ENCODE results near the gene RNF187. TPM values are rescaled to one million over a fixed set of nuclear protein-coding genes. Genes with fewer than 3 reads are reported as not detected.
A peak's percentile ranks its signal among the peaks of the same experiment; 100 is the strongest.

The RNF187 gene
- total RNA-seq, 1 donor from 2014 or later: 129 TPM

DNA sequence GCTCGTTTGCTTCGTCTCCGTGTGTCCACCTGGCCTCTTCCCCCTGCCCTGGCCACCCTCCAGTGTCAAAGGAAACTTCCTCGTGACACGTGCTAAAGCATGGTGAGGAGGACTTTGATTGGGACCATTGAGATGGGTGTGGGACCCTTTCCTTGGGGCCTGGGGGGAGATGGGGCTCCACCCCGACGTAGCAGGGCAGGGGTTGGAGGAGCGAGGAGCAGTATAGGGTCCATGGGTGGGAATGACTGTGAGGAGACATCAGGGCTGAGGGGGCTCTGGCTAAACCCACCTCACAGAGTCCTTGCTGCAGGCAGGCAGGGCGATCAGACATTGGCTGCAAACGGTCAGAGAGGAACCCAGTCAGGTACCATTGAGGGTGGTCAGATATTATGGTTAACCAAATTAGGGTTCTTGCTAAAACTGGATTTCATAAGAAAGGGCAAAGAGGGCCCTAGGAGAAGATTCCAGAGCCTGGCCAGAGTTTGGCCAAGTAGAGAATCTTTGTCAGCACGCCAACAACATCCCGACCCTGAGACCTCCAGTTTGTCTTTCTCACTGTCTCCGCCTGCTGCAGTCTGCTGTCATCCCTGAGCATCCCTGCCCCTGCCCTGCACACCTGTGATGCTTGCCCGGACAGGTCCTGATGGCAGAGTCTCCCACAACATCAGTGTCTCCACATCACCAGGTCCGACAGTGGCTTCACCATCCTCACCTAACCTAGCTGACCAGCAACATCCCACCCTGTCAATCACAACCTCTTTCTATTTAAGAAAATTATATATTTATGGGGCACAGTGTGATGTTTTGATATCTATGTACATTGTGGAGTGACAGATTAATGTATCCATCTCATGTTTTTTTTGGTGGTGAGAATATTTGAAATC lies 8.0 kb downstream of the RNF187 start:
- no peak overlapping the region for H2AFZ ChIP-seq (ENCODE audit: low read depth, low read length)
- H3K9ac ChIP-seq (ENCODE audit: low read length): no peak overlapping the region
- DNase-seq (ENCODE audit: low read depth) (no peak), FAIRE-seq (no peak)
- H3K4me3 ChIP-seq (ENCODE audit: insufficient read depth, low read depth, low read length): no peak overlapping the region
- Mint-ChIP-seq H3K36me3 (ENCODE audit: low read depth, unreplicated experiment) (peaks cover 47% of the 10 kb centered on the region), H3K4me1 (ENCODE audit: low read depth, unreplicated experiment) (peaks cover 6% of the 10 kb centered on the region), H3K27ac (ENCODE audit: unreplicated experiment) (peak overlapping the region; percentile 59), H3K9me3 (ENCODE audit: unreplicated experiment) (no peaks in the 10 kb centered on the region), H3K27me3 (ENCODE audit: low read depth, unreplicated experiment) (peaks cover 11% of the 10 kb centered on the region), H3K4me3 (ENCODE audit: unreplicated experiment) (no peak overlapping the region)
- no peaks in the 10 kb centered on the region for H3K4me1 ChIP-seq (ENCODE audit: insufficient read depth, low read length)
- no peak overlapping the region for H3K4me2 ChIP-seq (ENCODE audit: low read length)
- H4K20me1 ChIP-seq (ENCODE audit: insufficient read depth, low read length): peaks cover 24% of the 10 kb centered on the region
- peaks cover 13% of the 10 kb centered on the region for H3K36me3 ChIP-seq (ENCODE audit: insufficient read depth, low read length)
- TF ChIP-seq, protein P1, sequence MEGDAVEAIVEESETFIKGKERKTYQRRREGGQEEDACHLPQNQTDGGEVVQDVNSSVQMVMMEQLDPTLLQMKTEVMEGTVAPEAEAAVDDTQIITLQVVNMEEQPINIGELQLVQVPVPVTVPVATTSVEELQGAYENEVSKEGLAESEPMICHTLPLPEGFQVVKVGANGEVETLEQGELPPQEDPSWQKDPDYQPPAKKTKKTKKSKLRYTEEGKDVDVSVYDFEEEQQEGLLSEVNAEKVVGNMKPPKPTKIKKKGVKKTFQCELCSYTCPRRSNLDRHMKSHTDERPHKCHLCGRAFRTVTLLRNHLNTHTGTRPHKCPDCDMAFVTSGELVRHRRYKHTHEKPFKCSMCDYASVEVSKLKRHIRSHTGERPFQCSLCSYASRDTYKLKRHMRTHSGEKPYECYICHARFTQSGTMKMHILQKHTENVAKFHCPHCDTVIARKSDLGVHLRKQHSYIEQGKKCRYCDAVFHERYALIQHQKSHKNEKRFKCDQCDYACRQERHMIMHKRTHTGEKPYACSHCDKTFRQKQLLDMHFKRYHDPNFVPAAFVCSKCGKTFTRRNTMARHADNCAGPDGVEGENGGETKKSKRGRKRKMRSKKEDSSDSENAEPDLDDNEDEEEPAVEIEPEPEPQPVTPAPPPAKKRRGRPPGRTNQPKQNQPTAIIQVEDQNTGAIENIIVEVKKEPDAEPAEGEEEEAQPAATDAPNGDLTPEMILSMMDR (IDR thresholded peaks at IDR 0.05; ENCODE audit: insufficient read depth, low read depth, low read length): no peak
- TF ChIP-seq EZH2 (IDR thresholded peaks at IDR 0.05; ENCODE audit: insufficient read depth, low read length): no peak
- H3K79me2 ChIP-seq (ENCODE audit: insufficient read depth, low read length): peaks cover 8% of the 10 kb centered on the region
- no peaks in the 10 kb centered on the region for H3K27me3 ChIP-seq (ENCODE audit: insufficient read depth, low read length)
- H3K9me3 ChIP-seq (ENCODE audit: insufficient read depth, low read depth, low read length): no peaks in the 10 kb centered on the region
- no peak overlapping the region for H3K27ac ChIP-seq (ENCODE audit: low read depth, low read length)

DNA sequence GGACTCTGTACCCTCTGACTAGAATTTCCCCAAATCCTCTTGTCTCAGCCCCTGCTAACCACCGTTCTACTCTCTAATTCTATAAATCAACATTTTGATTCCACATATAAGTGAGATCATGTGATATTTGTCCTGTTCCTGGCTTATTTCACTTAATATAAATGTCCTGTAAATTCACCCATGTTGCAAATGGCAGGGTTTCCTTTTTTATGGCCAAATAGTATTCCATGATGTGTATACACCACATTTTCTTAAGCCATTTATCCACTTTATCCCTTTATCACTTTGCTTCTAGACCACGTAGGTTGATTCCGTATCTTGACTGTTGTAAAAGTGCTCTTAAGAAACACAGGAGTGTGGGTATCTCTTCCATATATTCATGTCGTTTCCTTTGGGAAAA lies 8.9 kb downstream of the RNF187 start:
- FAIRE-seq (no peak), DNase-seq (ENCODE audit: low read depth) (no peak)
- H3K27me3 ChIP-seq (ENCODE audit: insufficient read depth, low read length): no peaks in the 10 kb centered on the region
- no peak overlapping the region for H3K4me3 ChIP-seq (ENCODE audit: insufficient read depth, low read depth, low read length)
- Mint-ChIP-seq H3K36me3 (ENCODE audit: low read depth, unreplicated experiment) (peaks cover 40% of the 10 kb centered on the region), H3K27me3 (ENCODE audit: low read depth, unreplicated experiment) (peaks cover 17% of the 10 kb centered on the region), H3K27ac (ENCODE audit: unreplicated experiment) (no peak overlapping the region), H3K4me3 (ENCODE audit: unreplicated experiment) (no peak overlapping the region), H3K9me3 (ENCODE audit: unreplicated experiment) (no peaks in the 10 kb centered on the region), H3K4me1 (ENCODE audit: low read depth, unreplicated experiment) (no peaks in the 10 kb centered on the region)
- peaks cover 16% of the 10 kb centered on the region for H4K20me1 ChIP-seq (ENCODE audit: insufficient read depth, low read length)
- TF ChIP-seq, protein P1 (IDR thresholded peaks at IDR 0.05; ENCODE audit: insufficient read depth, low read depth, low read length): no peak
- no peak for TF ChIP-seq EZH2 (IDR thresholded peaks at IDR 0.05; ENCODE audit: insufficient read depth, low read length)
- no peak overlapping the region for H2AFZ ChIP-seq (ENCODE audit: low read depth, low read length)
- H3K9me3 ChIP-seq (ENCODE audit: insufficient read depth, low read depth, low read length): no peaks in the 10 kb centered on the region
- peaks cover 7% of the 10 kb centered on the region for H3K36me3 ChIP-seq (ENCODE audit: insufficient read depth, low read length)
- no peak overlapping the region for H3K27ac ChIP-seq (ENCODE audit: low read depth, low read length)
- no peak overlapping the region for H3K9ac ChIP-seq (ENCODE audit: low read length)
- H3K79me2 ChIP-seq (ENCODE audit: insufficient read depth, low read length): no peaks in the 10 kb centered on the region
- peaks cover 6% of the 10 kb centered on the region for H3K4me1 ChIP-seq (ENCODE audit: insufficient read depth, low read length)
- no peak overlapping the region for H3K4me2 ChIP-seq (ENCODE audit: low read length)

DNA sequence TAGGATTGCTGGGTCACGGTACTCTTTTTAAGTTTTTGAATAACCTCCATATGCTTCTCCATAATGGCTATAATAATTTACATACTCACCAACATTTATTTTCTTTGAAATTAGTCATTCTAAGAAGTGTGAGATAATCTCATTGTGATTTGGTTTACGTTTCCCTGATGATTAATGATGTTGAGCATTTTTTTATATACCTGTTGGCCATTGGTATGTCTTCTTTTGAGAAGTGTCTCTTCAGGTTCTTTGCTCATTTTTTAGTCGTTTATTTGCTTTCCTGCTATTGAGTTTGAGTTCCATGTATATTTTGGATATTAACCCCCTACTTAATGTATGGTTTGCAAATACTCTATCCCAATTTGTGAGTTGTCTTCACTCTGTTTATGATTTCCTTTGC lies 9.3 kb downstream of the RNF187 start:
- Histone ChIP-seq H3K27me3 (ENCODE audit: insufficient read depth, low read length) (no peaks in the 10 kb centered on the region), H3K4me1 (ENCODE audit: insufficient read depth, low read length) (peaks cover 7% of the 10 kb centered on the region), H3K79me2 (ENCODE audit: insufficient read depth, low read length) (no peaks in the 10 kb centered on the region), H2AFZ (ENCODE audit: low read depth, low read length) (no peak overlapping the region), H3K9ac (ENCODE audit: low read length) (no peak overlapping the region), H3K9me3 (ENCODE audit: insufficient read depth, low read depth, low read length) (no peaks in the 10 kb centered on the region), H3K4me2 (ENCODE audit: low read length) (no peak overlapping the region), H3K36me3 (ENCODE audit: insufficient read depth, low read length) (peaks cover 6% of the 10 kb centered on the region), H3K27ac (ENCODE audit: low read depth, low read length) (no peak overlapping the region), H4K20me1 (ENCODE audit: insufficient read depth, low read length) (peaks cover 16% of the 10 kb centered on the region), H3K4me3 (ENCODE audit: insufficient read depth, low read depth, low read length) (no peak overlapping the region)
- Mint-ChIP-seq H3K36me3 (ENCODE audit: low read depth, unreplicated experiment) (peaks cover 40% of the 10 kb centered on the region), H3K27me3 (ENCODE audit: low read depth, unreplicated experiment) (peaks cover 21% of the 10 kb centered on the region), H3K9me3 (ENCODE audit: unreplicated experiment) (no peaks in the 10 kb centered on the region), H3K4me3 (ENCODE audit: unreplicated experiment) (no peak overlapping the region), H3K27ac (ENCODE audit: unreplicated experiment) (no peak overlapping the region), H3K4me1 (ENCODE audit: low read depth, unreplicated experiment) (no peaks in the 10 kb centered on the region)
- DNase-seq (ENCODE audit: low read depth) (no peak), FAIRE-seq (no peak)
- no peak for TF ChIP-seq EZH2 (IDR thresholded peaks at IDR 0.05; ENCODE audit: insufficient read depth, low read length)
- TF ChIP-seq, protein P1 (IDR thresholded peaks at IDR 0.05; ENCODE audit: insufficient read depth, low read depth, low read length): no peak

All from astrocyte (in vitro differentiated cells and primary cell).